ENCODE results near the gene PARVA.

- TF ChIP-seq CTCF (IDR thresholded peaks at IDR 0.05) = no peak
- no peak for TF ChIP-seq POLR2A (IDR thresholded peaks at IDR 0.05)
These were observed 20.6 kb downstream of the PARVA start for GRCh38 chr11:12397931-12398334.

All from thyroid gland (tissue), 4 donors.